A549 treated with Mapracorat at 1 μM for 4 hours (cell line): ENCODE results near the gene YWHAQ. TPM values are rescaled to one million over a fixed set of nuclear protein-coding genes. Genes with fewer than 3 reads are reported as not detected.

ENCODE experiments used
- total RNA-seq: library from RNA; stranded (reverse); fragments of 200-300 nt; extraction: Qiagen RNA extraction; gene quantifications from 5 replicates; pipeline ENCODE4 v1.2.3, GENCODE V29; 2022

YWHAQ gene
- 887 to 1,003 TPM (median 952 TPM) in 5 replicates for total RNA-seq

GRCh38 chr2:9630736-9631552, at the start of gene YWHAQ:
Gene YWHAQ (minus strand): TSS chr2:9630997. CDS start chr2:9630452, 545 bp downstream.

GRCh38 chr2:9555297-9556120, 75.3 kb downstream of the YWHAQ start, which contains the start of gene ADAM17:
Gene ADAM17 (minus strand): TSS chr2:9555830. CDS start chr2:9555605, 225 bp downstream.

Other genes with a start within 250 kb of the YWHAQ start
- gene ITGB1BP1, start 207.5 kb downstream of the YWHAQ start, total RNA-seq: 164 to 200 TPM (median 176 TPM) in 5 replicates
- 46.8 to 59.1 TPM (median 51.2 TPM) in 5 replicates for gene CPSF3, start 207.3 kb downstream of the YWHAQ start, total RNA-seq
- 93.2 to 119 TPM (median 104 TPM) in 5 replicates for gene IAH1, start 156.4 kb downstream of the YWHAQ start, total RNA-seq
- 23.6 to 32.7 TPM (median 30.2 TPM) in 5 replicates for gene ADAM17, start 75.2 kb downstream of the YWHAQ start, total RNA-seq
- gene TAF1B, start 212.5 kb upstream of the YWHAQ start, total RNA-seq: 22.9 to 41.9 TPM (median 24.9 TPM) in 5 replicates